WTC11 (cell line): ENCODE data around the gene PSENEN. TPM values are rescaled to one million over a fixed set of nuclear protein-coding genes. Genes with fewer than 3 reads are reported as not detected.

Experiments used
- ATAC-seq: fragments of 200-7000 bp; cut with Tn5 transposase; 2 replicates; pipeline ENCODE4 v1.10.0; 2021; ENCODE audit warnings: mild to moderate bottlenecking, moderate library complexity
- CTCF ChIA-PET: fragments of 300-600 bp; sonication (Branson Sonifier 250); formaldehyde crosslinking; loops from one replicate; lab custom pipeline; 2021; ENCODE audit warnings: antibody characterized with exemption; lab: Charles Lee
- POLR2A ChIA-PET: fragments of 350-600 bp; sonication (Branson Sonifier 250); formaldehyde crosslinking; loops from one replicate; lab custom pipeline; 2021; ENCODE audit warnings: antibody characterized with exemption; lab: Charles Lee
- DNase-seq: peaks from one replicate; pipeline ENCODE4 v3.0.0; 2021; ENCODE audit warnings: low spot score
- H3K27ac Mint-ChIP-seq: 2 replicates; pipeline ENCODE4 v1.8.0; 2021; ENCODE audit warnings: mixed read lengths
- H3K27me3 Mint-ChIP-seq: 2 replicates; pipeline ENCODE4 v1.8.0; 2021; ENCODE audit warnings: low read depth, mild to moderate bottlenecking, moderate library complexity, mixed read lengths
- H3K36me3 Mint-ChIP-seq: 2 replicates; pipeline ENCODE4 v1.8.0; 2021; ENCODE audit warnings: mixed read lengths
- H3K4me1 Mint-ChIP-seq: 2 replicates; pipeline ENCODE4 v1.8.0; 2022; ENCODE audit warnings: mixed read lengths
- H3K4me3 Mint-ChIP-seq: 2 replicates; pipeline ENCODE4 v1.8.0; 2021; ENCODE audit warnings: mild to moderate bottlenecking, moderate library complexity, mixed read lengths
- H3K9me3 Mint-ChIP-seq: 2 replicates; pipeline ENCODE4 v1.8.0; 2021; ENCODE audit warnings: mixed read lengths
- CTCF ChIP-seq: fragments of 200-600 bp; IDR thresholded peaks from 2 replicates; pipeline ENCODE4 v1.8.0; 2022; ENCODE audit warnings: antibody characterized with exemption
- RELA ChIP-seq: sonication (generic); formaldehyde crosslinking; IDR thresholded peaks from 2 replicates; pipeline ENCODE4 v1.8.1; 2022; ENCODE audit warnings: missing genetic modification reagents, mild to moderate bottlenecking, borderline replicate concordance
- SP1 ChIP-seq: sonication (generic); formaldehyde crosslinking; conservative IDR thresholded peaks from 2 replicates; pipeline ENCODE4 v1.8.1; 2022; ENCODE audit warnings: missing genetic modification reagents
- TCF7 ChIP-seq: sonication (generic); formaldehyde crosslinking; IDR thresholded peaks from 2 replicates; pipeline ENCODE4 v1.8.0; 2022; ENCODE audit warnings: mild to moderate bottlenecking, low read depth, missing genetic modification reagents, moderate library complexity
- ZNF121 ChIP-seq: sonication (generic); formaldehyde crosslinking; IDR thresholded peaks from 2 replicates; pipeline ENCODE4 v1.8.0; 2023; ENCODE audit warnings: missing genetic modification reagents
- ZNF416 ChIP-seq: fragments of 250-450 bp; sonication (Bioruptor Pico); IDR thresholded peaks from 2 replicates; pipeline ENCODE4 v1.9.0; 2021; ENCODE audit warnings: mild to moderate bottlenecking, inconsistent platforms
- ZNF423 ChIP-seq: fragments of 250-450 bp; sonication (Bioruptor Pico); IDR thresholded peaks from 2 replicates; pipeline ENCODE4 v2.1.2; 2022; ENCODE audit warnings: mild to moderate bottlenecking, moderate library complexity
- total RNA-seq: library from RNA; stranded (reverse); gene quantifications from 3 replicates; pipeline ENCODE4 v1.2.3, GENCODE V29; 2021
- TF ChIP-seq, protein P1 (sequence below): sonication (generic); formaldehyde crosslinking; IDR thresholded peaks from 2 replicates; pipeline ENCODE4 v1.8.0; 2023; ENCODE audit warnings: missing genetic modification reagents, mild to moderate bottlenecking, borderline replicate concordance

The PSENEN gene
- total RNA-seq, 1 experiment from 2014 or later = 80.3 TPM

DNA sequence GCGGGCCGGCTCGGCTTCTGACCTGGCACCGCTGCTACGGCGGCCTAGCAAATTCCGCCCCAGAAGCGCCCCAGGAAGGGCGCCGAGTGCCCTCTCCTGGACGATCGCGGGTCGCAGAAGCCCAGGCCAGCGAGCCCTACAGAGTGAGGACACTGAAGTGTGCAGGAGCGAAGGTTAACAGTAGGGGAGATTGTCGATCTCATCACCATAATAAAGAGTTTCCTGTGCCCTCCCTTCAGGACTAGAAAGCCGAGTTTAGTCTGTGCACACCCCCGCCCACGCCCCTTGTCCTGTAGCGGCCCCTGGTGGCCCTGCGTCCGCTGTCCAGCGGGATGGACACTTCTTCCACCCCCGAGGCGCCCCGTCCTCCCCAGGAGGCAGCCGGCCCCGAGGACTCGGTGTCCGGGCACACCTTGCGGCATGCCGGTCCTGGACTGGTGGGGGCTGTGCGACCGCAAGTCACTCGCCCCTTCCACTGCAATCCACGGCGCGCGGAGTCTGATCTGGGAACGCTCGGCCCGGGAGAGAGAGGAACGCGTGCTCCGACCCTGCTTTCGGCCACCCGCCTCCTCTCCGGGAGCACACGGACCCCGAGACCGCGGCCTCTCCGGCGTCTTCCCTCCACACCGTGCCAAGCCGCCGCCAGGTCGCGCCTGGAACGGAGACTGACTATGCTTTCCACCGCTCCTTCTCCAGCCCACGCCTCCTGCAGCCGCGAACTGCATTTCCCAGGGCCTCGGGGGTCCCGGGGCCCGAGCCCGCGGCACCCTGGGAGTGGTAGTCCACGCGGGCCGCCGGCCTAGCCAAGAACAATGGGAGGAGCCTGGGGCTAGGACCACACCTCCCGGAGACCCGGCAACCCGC lies 28.4 kb upstream of the PSENEN start (continued):
- TF ChIP-seq SP1 (CRISPR knock-in tag) = no peak
- no peak; the same call in 1 of the 2 replicates for TF ChIP-seq TCF7 (CRISPR knock-in tag)
- TF ChIP-seq CTCF = peak; percentile 39; the same call in 1 of the 2 replicates

DNA sequence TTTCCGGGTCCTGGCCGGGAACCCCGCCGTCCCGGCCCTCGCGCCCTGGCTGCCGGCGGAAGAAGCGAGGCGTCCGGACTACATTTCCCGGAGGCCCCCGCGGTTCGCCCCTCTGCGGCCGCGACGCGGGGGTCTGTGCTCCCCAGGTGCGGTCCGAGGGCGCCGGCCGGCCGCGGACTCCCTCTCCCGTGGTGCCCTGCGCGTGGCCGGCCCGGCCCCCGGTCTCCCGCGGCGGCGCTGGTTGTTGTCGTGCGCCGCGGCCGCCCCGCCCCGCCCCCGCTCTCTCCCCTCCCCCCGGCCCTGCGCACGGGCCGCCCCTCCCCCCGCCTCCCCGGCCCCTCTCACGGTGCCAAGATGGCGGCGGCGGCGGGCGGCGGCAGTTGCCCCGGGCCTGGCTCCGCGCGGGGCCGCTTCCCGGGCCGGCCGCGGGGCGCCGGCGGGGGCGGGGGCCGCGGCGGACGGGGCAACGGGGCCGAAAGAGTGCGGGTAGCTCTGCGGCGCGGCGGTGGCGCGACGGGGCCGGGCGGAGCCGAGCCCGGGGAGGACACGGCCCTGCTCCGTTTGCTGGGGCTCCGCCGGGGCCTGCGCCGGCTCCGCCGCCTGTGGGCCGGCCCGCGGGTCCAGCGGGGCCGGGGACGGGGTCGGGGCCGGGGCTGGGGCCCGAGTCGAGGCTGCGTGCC lies 27.6 kb upstream of the PSENEN start, which contains the start of gene KMT2B:
TSS of gene KMT2B (plus strand) at position 339 of the 680 bp plus-strand sequence. CDS start at position 355, 16 bp downstream.
- Mint-ChIP-seq H3K4me3 (peak within 1 kb of the TSS; percentile 83), H3K9me3 (no peaks in the 10 kb centered on the region), H3K4me1 (peaks cover 37% of the 10 kb centered on the region), H3K27me3 (no peaks in the 10 kb centered on the region), H3K36me3 (peaks cover 9% of the 10 kb centered on the region), H3K27ac (peak within 1 kb of the TSS; percentile 97)
- CTCF ChIA-PET = interaction anchor here (1.1 to 1.3 kb wide), 3 partner anchors 30 to 102 kb away, joined by 3 to 7 read pairs (median 4); partner anchors contain the start of gene LIN37
- TF ChIP-seq SP1 (CRISPR knock-in tag) (peak; percentile 71), ZNF416 (CRISPR knock-in tag) (no peak), ZNF423 (CRISPR knock-in tag) (peak; percentile 33; the same call in 1 of the 2 replicates)
- no peak for ATAC-seq
- POLR2A ChIA-PET = interaction anchor here (1.2 to 1.4 kb wide), 2 partner anchors 23 to 28 kb away, joined by 3 to 9 read pairs; partner anchors contain the start of genes PSENEN and U2AF1L4
- peak; percentile 97 for DNase-seq

GRCh38 chr19:35718345-35719041 lies 27.0 kb upstream of the PSENEN start:
- no peak for ATAC-seq

More at GRCh38 chr19:35718345-35719041, 27.0 kb upstream of the PSENEN start:
- Mint-ChIP-seq H3K4me1 (peaks cover 32% of the 10 kb centered on the region), H3K9me3 (no peaks in the 10 kb centered on the region), H3K4me3 (peak overlapping the region; percentile 79)
- peak; percentile 26 for DNase-seq
- CTCF ChIA-PET = interaction anchor here (1.0 to 1.7 kb wide), 5 partner anchors 16 to 102 kb away, joined by 3 to 7 read pairs (median 4); partner anchors contain the start of gene LIN37
- TF ChIP-seq, protein P1, sequence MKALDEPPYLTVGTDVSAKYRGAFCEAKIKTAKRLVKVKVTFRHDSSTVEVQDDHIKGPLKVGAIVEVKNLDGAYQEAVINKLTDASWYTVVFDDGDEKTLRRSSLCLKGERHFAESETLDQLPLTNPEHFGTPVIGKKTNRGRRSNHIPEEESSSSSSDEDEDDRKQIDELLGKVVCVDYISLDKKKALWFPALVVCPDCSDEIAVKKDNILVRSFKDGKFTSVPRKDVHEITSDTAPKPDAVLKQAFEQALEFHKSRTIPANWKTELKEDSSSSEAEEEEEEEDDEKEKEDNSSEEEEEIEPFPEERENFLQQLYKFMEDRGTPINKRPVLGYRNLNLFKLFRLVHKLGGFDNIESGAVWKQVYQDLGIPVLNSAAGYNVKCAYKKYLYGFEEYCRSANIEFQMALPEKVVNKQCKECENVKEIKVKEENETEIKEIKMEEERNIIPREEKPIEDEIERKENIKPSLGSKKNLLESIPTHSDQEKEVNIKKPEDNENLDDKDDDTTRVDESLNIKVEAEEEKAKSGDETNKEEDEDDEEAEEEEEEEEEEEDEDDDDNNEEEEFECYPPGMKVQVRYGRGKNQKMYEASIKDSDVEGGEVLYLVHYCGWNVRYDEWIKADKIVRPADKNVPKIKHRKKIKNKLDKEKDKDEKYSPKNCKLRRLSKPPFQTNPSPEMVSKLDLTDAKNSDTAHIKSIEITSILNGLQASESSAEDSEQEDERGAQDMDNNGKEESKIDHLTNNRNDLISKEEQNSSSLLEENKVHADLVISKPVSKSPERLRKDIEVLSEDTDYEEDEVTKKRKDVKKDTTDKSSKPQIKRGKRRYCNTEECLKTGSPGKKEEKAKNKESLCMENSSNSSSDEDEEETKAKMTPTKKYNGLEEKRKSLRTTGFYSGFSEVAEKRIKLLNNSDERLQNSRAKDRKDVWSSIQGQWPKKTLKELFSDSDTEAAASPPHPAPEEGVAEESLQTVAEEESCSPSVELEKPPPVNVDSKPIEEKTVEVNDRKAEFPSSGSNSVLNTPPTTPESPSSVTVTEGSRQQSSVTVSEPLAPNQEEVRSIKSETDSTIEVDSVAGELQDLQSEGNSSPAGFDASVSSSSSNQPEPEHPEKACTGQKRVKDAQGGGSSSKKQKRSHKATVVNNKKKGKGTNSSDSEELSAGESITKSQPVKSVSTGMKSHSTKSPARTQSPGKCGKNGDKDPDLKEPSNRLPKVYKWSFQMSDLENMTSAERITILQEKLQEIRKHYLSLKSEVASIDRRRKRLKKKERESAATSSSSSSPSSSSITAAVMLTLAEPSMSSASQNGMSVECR (CRISPR knock-in tag) = 0 out of 2 replicates have a peak, but pooled peaks have one; percentile 25
- TF ChIP-seq ZNF416 (CRISPR knock-in tag) (no peak), RELA (CRISPR knock-in tag) (no peak), ZNF121 (no peak)
- TF ChIP-seq, all 79 proteins: peak for 1
- Mint-ChIP-seq H3K27ac (no peak overlapping the region), H3K36me3 (peaks cover 14% of the 10 kb centered on the region), H3K27me3 (no peaks in the 10 kb centered on the region)
- POLR2A ChIA-PET = interaction anchor here (0.5 to 1.4 kb wide), 3 partner anchors 22 to 450 kb away, joined by 3 to 9 read pairs (median 3); partner anchors contain the start of genes PSENEN and U2AF1L4
